SK-N-SH treated with all-trans-retinoic acid at 6 μM for 48 hours (cell line): Measurements from ENCODE around the gene SESN2.

Experiments
- ATAC-seq: fragments of 200-7000 bp; cut with Tn5 transposase; 3 replicates; pipeline ENCODE4 v1.9.1; 2020; ENCODE audit warnings: mild to moderate bottlenecking, moderate library complexity
- ARNTL ChIP-seq: fragments of 450-650 bp; formaldehyde crosslinking; IDR thresholded peaks from 2 replicates; pipeline ENCODE4 v1.5.0; 2020; ENCODE audit warnings: low read depth, mild to moderate bottlenecking, moderate library complexity, borderline replicate concordance
- BACH2 ChIP-seq: fragments of 250-450 bp; sonication (Bioruptor Pico); IDR thresholded peaks from 2 replicates; pipeline ENCODE4 v1.9.0; 2021; ENCODE audit warnings: mild to moderate bottlenecking, borderline replicate concordance
- CSDC2 ChIP-seq: fragments of 250-450 bp; sonication (Bioruptor Pico); IDR thresholded peaks from 2 replicates; pipeline ENCODE4 v1.5.0; 2020; ENCODE audit warnings: mild to moderate bottlenecking, moderate library complexity
- ISL1 ChIP-seq: fragments of 250-450 bp; sonication (Bioruptor Pico); IDR thresholded peaks from 2 replicates; pipeline ENCODE4 v2.1.2; 2022; ENCODE audit warnings: mild to moderate bottlenecking, moderate library complexity
- OSR1 ChIP-seq: fragments of 250-450 bp; sonication (Bioruptor Pico); IDR thresholded peaks from 2 replicates; pipeline ENCODE4 v1.8.0; 2022; ENCODE audit warnings: moderate library complexity, mild to moderate bottlenecking, inconsistent platforms
- PATZ1 ChIP-seq: fragments of 250-450 bp; sonication (Bioruptor Pico); IDR thresholded peaks from 2 replicates; pipeline ENCODE4 v1.8.0; 2020; ENCODE audit warnings: mild to moderate bottlenecking, moderate library complexity, borderline replicate concordance
- POU6F1 ChIP-seq: fragments of 250-450 bp; sonication (Bioruptor Pico); IDR thresholded peaks from 2 replicates; pipeline ENCODE4 v1.8.0; 2021; ENCODE audit warnings: low read depth, mild to moderate bottlenecking, moderate library complexity, borderline replicate concordance
- PPARA ChIP-seq: fragments of 250-450 bp; sonication (Bioruptor Pico); IDR thresholded peaks from 2 replicates; pipeline ENCODE4 v1.5.0; 2020; ENCODE audit warnings: mild to moderate bottlenecking, borderline replicate concordance
- TCF4 ChIP-seq: fragments of 250-450 bp; sonication (Bioruptor Pico); IDR thresholded peaks from 2 replicates; pipeline ENCODE4 v1.8.0; 2021; ENCODE audit warnings: mild to moderate bottlenecking, moderate library complexity, borderline replicate concordance
- TOX ChIP-seq: fragments of 250-450 bp; sonication (Bioruptor Pico); IDR thresholded peaks from 2 replicates; pipeline ENCODE4 v1.8.0; 2021; ENCODE audit warnings: mild to moderate bottlenecking, moderate library complexity, borderline replicate concordance
- ZC3H10 ChIP-seq: fragments of 250-450 bp; sonication (Bioruptor Pico); IDR thresholded peaks from 2 replicates; pipeline ENCODE4 v1.5.1; 2021; ENCODE audit warnings: mild to moderate bottlenecking, moderate library complexity
- ZFP30 ChIP-seq: fragments of 450-650 bp; formaldehyde crosslinking; IDR thresholded peaks from 2 replicates; pipeline ENCODE4 v1.5.0; 2022; ENCODE audit warnings: mild to moderate bottlenecking, moderate library complexity
- ZNF565 ChIP-seq: fragments of 450-650 bp; formaldehyde crosslinking; conservative IDR thresholded peaks from 2 replicates; pipeline ENCODE4 v1.5.0; 2020; ENCODE audit warnings: low read depth, mild to moderate bottlenecking, moderate library complexity
- ZNF70 ChIP-seq: fragments of 450-650 bp; formaldehyde crosslinking; IDR thresholded peaks from 2 replicates; pipeline ENCODE4 v1.5.0; 2020; ENCODE audit warnings: mild to moderate bottlenecking, moderate library complexity
- ZNF8 ChIP-seq: fragments of 450-650 bp; formaldehyde crosslinking; IDR thresholded peaks from 2 replicates; pipeline ENCODE4 v1.5.0; 2020; ENCODE audit warnings: mild to moderate bottlenecking, moderate library complexity
- TF ChIP-seq, protein P1 (sequence below): fragments of 250-450 bp; sonication (Bioruptor Pico); IDR thresholded peaks from 2 replicates; pipeline ENCODE4 v1.5.1; 2020; ENCODE audit warnings: low read depth, mild to moderate bottlenecking, moderate library complexity
- TF ChIP-seq, protein P2 (sequence below): fragments of 250-450 bp; sonication (Bioruptor Pico); IDR thresholded peaks from 2 replicates; pipeline ENCODE4 v1.5.1; 2021; ENCODE audit warnings: mild to moderate bottlenecking, moderate library complexity
- TF ChIP-seq, protein P3 (sequence below): fragments of 250-450 bp; sonication (Bioruptor Pico); IDR thresholded peaks from 2 replicates; pipeline ENCODE4 v1.5.0; 2020; ENCODE audit warnings: mild to moderate bottlenecking, moderate library complexity

SESN2 gene

GRCh38 chr1:28267633-28268032, 8.3 kb downstream of the SESN2 start (continued):
- TF ChIP-seq PPARA (CRISPR knock-in tag) = no peak
- no peak for TF ChIP-seq CSDC2 (CRISPR knock-in tag)
- no peak for TF ChIP-seq ZNF8 (CRISPR knock-in tag)
- TF ChIP-seq, protein P1, sequence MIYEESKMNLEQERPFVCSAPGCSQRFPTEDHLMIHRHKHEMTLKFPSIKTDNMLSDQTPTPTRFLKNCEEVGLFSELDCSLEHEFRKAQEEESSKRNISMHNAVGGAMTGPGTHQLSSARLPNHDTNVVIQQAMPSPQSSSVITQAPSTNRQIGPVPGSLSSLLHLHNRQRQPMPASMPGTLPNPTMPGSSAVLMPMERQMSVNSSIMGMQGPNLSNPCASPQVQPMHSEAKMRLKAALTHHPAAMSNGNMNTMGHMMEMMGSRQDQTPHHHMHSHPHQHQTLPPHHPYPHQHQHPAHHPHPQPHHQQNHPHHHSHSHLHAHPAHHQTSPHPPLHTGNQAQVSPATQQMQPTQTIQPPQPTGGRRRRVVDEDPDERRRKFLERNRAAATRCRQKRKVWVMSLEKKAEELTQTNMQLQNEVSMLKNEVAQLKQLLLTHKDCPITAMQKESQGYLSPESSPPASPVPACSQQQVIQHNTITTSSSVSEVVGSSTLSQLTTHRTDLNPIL (CRISPR knock-in tag) = no peak

GRCh38 chr1:28269529-28269928, 10.2 kb downstream of the SESN2 start:
- no peak for ATAC-seq
- no peak for TF ChIP-seq ZFP30
- TF ChIP-seq ZC3H10 (CRISPR knock-in tag) = no peak
- TF ChIP-seq POU6F1 (CRISPR knock-in tag) = no peak
- no peak for TF ChIP-seq OSR1
- no peak for TF ChIP-seq TCF4 (CRISPR knock-in tag)
- no peak for TF ChIP-seq TOX (CRISPR knock-in tag)
- no peak for TF ChIP-seq ARNTL (CRISPR knock-in tag)
- TF ChIP-seq CSDC2 (CRISPR knock-in tag) = no peak
- TF ChIP-seq, all 23 proteins: peak for 0

GRCh38 chr1:28272215-28272852, 13.0 kb downstream of the SESN2 start:
- ATAC-seq = no peak
- TF ChIP-seq OSR1 (no peak), ZNF565 (CRISPR knock-in tag) (no peak), ZNF70 (no peak), PPARA (CRISPR knock-in tag) (no peak), TCF4 (CRISPR knock-in tag) (no peak), BACH2 (CRISPR knock-in tag) (no peak), ZNF8 (CRISPR knock-in tag) (no peak), PATZ1 (CRISPR knock-in tag) (no peak), ZC3H10 (CRISPR knock-in tag) (no peak), CSDC2 (CRISPR knock-in tag) (no peak), ISL1 (CRISPR knock-in tag) (no peak), ARNTL (CRISPR knock-in tag) (no peak)
- TF ChIP-seq, protein P2, sequence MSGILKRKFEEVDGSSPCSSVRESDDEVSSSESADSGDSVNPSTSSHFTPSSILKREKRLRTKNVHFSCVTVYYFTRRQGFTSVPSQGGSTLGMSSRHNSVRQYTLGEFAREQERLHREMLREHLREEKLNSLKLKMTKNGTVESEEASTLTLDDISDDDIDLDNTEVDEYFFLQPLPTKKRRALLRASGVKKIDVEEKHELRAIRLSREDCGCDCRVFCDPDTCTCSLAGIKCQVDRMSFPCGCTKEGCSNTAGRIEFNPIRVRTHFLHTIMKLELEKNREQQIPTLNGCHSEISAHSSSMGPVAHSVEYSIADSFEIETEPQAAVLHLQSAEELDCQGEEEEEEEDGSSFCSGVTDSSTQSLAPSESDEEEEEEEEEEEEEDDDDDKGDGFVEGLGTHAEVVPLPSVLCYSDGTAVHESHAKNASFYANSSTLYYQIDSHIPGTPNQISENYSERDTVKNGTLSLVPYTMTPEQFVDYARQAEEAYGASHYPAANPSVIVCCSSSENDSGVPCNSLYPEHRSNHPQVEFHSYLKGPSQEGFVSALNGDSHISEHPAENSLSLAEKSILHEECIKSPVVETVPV (CRISPR knock-in tag) = no peak
- TF ChIP-seq, protein P3, sequence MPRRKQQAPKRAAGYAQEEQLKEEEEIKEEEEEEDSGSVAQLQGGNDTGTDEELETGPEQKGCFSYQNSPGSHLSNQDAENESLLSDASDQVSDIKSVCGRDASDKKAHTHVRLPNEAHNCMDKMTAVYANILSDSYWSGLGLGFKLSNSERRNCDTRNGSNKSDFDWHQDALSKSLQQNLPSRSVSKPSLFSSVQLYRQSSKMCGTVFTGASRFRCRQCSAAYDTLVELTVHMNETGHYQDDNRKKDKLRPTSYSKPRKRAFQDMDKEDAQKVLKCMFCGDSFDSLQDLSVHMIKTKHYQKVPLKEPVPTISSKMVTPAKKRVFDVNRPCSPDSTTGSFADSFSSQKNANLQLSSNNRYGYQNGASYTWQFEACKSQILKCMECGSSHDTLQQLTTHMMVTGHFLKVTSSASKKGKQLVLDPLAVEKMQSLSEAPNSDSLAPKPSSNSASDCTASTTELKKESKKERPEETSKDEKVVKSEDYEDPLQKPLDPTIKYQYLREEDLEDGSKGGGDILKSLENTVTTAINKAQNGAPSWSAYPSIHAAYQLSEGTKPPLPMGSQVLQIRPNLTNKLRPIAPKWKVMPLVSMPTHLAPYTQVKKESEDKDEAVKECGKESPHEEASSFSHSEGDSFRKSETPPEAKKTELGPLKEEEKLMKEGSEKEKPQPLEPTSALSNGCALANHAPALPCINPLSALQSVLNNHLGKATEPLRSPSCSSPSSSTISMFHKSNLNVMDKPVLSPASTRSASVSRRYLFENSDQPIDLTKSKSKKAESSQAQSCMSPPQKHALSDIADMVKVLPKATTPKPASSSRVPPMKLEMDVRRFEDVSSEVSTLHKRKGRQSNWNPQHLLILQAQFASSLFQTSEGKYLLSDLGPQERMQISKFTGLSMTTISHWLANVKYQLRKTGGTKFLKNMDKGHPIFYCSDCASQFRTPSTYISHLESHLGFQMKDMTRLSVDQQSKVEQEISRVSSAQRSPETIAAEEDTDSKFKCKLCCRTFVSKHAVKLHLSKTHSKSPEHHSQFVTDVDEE (CRISPR knock-in tag) = no peak
- TF ChIP-seq, protein P1 (CRISPR knock-in tag) = no peak
